HG03045 (cell line): ENCODE measurements around the gene CLDN5.

ENCODE experiments used
- ATAC-seq: cut with Tn5 transposase; IDR thresholded peaks from one replicate; pipeline ENCODE4 v1.9.1; 2021; ENCODE audit warnings: mild to moderate bottlenecking, moderate library complexity; ENCODE audit not compliant: unreplicated experiment

The CLDN5 gene, protein sequence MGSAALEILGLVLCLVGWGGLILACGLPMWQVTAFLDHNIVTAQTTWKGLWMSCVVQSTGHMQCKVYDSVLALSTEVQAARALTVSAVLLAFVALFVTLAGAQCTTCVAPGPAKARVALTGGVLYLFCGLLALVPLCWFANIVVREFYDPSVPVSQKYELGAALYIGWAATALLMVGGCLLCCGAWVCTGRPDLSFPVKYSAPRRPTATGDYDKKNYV

DNA sequence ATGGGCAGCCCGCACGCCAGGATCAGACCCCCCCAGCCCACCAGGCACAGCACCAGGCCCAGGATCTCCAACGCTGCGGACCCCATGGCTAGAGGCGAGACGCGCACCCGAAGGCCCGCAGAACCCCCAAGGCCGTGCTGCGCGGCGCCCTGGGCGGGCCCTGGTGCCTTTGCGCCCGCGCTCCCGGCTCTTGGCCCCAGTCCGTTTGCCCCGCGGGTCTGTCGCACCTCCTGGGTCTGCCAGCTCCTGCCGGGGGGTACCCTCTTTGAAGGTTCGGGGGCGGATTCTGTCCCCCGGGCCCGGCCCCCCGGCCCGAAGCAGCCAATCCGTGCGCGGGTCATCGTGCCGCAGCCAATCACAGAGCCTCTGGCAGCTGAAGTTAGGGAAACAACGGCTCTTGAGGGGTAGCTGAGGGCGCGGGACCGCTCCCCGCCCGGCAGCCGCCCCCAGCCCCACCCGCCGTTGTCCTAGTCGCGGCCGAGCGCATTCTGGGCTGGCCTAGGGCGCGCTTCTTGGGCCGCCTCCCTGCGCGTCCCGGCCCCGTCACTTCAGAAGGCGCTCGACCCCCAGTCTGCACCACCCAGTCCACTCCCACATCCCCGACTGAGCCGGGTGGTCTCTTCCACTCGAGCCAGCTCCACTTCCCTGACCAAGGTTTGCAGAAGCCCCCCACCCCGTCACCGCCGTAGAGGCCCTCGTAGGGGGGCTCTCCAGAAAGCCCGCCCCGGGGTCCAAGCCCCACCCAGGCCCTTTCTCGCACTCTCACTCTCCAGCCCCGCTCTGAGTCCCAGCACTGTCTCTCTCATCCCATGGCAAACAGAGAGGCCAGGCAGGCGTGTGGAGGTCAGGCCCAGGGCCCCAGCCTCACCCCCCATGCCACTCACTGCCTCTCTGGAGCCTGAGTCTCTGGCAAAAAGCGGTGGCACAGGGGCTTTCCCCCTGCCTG lies at the start of gene CLDN5:
CLDN5 (minus strand) TSS at position 241 of the 946 bp plus-strand sequence; CDS start at position 86, 155 bp downstream.
- ATAC-seq: no peak

- ATAC-seq: no peak
These were observed 47.8 kb upstream of the CLDN5 start for GRCh38 chr22:19571995-19572394.

DNA sequence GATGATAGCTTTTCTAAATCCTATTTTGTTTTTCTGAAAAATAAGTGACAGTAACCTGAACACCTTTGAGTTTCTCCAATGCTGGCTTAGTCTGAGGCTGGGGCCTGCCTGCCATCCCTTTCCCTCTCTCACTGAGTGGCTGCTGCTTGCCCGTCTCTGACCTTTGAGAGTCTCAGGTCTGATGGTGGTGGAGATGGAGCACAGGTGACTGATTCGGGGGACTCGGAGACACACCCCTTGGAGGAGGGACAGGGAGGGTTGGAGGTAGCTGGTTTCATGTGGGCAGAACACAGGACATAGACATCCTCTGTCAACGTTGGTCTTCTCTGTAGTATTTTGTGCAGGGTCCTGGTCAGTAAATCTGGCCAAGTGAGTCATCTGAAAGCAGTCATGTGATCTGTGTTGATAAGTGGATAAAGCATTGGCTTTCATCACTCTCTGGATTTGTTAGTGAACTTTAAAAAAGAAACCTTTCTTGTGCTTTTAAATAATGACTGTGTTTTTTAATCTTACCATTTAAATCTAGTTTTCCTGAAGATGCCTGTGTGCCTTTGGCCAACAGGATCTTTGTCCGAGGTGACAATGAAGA lies 47.1 kb upstream of the CLDN5 start:
- no peak for ATAC-seq

GRCh38 chr22:19569976-19570375 lies 45.8 kb upstream of the CLDN5 start:
- no peak for ATAC-seq

DNA sequence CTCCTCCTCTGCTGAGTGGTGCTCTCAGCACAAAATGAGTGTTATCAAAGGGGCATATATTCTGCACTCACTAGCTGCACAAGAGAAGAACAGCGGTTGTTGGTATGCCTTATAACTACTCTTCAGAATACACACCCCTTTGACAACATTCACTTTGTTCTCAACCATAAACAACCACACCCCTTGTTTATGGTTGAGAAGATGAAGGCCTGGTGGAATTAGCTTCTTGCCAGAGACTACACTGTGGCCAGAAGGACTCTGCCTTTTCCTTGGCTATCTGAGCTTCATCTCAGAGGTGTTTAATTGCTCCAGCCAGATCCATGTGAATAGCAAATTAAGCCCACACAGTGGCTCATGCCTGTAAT lies 45.0 kb upstream of the CLDN5 start:
- ATAC-seq: no peak

- no peak for ATAC-seq
These were observed 44.4 kb upstream of the CLDN5 start for GRCh38 chr22:19568337-19569275.

GRCh38 chr22:19567157-19568009 lies 43.2 kb upstream of the CLDN5 start:
- ATAC-seq: no peak

- no peak for ATAC-seq
These were observed 42.3 kb upstream of the CLDN5 start for GRCh38 chr22:19566279-19567156.

- no peak for ATAC-seq
These were observed 41.4 kb upstream of the CLDN5 start for GRCh38 chr22:19565382-19566278.

DNA sequence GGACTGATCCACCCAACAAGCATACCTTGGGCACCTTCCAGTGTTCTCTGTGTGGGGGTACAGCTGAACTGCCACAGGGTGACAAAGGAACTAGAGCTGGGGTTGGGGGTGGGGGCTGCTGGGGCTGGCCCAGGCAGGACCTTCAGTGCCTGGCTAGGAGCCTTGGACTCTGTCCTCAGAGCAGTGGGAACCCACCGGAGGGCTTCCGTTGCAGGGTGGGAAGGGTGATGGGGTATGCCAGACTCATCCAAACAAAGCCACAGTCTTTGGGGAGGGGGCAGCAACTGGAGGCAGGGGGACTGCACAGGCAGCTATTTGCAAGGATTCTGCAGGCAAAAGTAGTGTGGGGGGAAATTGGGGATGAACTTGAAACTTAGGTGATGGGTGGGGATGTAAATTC lies 35.7 kb upstream of the CLDN5 start:
- no peak for ATAC-seq

DNA sequence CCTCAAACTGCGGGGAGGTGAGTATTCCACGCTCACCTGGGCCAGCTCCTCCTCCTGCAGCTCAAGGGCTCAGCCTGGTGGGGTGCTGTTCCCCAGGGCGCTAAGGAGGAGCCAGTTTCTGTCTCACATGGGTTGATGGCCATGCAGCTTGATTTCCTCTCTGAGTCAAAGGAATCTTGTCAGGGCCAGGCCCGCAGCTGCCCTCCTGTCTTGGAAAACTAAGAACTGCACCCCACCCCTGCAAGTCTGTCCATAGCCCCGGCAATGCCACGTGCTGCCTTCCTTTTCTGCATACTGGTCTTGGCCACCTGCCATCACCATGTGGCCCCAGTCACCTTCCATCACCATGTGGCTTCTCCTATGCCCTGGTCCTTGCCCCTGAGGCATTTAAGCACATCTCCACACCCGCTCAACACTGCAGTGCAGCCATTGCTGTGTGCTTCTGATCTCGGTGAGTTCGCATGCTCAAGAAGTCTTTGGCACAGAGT lies 35.2 kb upstream of the CLDN5 start:
- ATAC-seq: no peak

GRCh38 chr22:19556963-19557545 lies 32.8 kb upstream of the CLDN5 start:
- ATAC-seq: no peak

GRCh38 chr22:19555651-19556050 lies 31.4 kb upstream of the CLDN5 start:
- no peak for ATAC-seq

DNA sequence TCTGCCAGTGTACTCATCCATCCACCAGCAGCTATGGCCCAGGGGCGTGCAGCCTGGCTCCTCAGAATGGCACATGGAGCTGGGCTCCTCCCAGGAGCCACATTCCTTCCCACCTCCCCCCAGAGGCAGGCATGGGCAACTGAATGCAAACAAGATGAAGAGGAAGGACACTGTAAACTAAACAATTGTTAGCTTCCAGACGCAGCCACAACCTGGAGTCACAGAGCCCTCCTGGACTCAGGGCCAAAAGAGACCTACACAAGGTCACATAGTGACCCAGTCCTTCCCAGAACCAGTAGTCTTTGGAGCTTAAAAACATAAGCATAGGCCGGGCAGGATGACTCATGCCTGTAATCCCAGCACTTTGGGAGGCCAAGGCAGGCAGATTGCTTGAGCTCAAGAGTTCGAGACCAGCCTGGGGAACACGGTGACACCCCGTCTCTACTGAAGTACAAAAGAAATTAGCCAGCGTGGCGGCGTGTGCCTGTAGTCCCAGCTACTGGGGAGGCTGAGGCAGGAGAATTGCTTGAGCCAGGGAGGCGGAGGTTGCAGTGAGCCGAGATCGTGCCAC lies 30.7 kb upstream of the CLDN5 start:
- no peak for ATAC-seq

DNA sequence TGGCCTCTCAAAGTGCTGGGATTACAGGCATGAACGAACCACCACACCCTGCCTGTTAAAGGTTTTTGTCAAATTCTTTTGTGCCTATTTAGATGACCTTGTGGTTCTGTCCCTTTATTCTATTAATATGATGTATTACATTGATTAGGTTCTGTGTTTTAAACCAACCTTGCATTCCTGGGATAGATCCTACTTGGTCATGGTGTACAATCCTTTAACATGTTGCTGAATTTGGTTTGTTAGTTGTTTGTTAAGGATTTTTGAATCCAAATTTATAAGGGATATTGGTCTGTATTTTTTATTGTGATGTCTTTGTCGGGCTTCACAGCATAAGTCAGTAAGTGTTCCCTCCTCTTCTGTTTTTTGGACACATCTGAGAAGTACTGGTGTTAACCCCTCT lies 29.0 kb upstream of the CLDN5 start:
- ATAC-seq: no peak

- ATAC-seq: no peak
These were observed 26.2 kb upstream of the CLDN5 start for GRCh38 chr22:19550382-19550781.

GRCh38 chr22:19549428-19549827 lies 25.2 kb upstream of the CLDN5 start:
- no peak for ATAC-seq
